HG03342 (cell line): Measurements from ENCODE around the gene RIPK3.
"Not testable (repeated sequence)": the region's sequence is repeated elsewhere in the genome, so short reads cannot be mapped to it uniquely, and the experiment has no call there.

Source experiments
- ATAC-seq: cut with Tn5 transposase; IDR thresholded peaks from one replicate; pipeline ENCODE4 v1.9.1; 2021; ENCODE audit warnings: mild to moderate bottlenecking, moderate library complexity; ENCODE audit not compliant: unreplicated experiment

RIPK3 gene

DNA sequence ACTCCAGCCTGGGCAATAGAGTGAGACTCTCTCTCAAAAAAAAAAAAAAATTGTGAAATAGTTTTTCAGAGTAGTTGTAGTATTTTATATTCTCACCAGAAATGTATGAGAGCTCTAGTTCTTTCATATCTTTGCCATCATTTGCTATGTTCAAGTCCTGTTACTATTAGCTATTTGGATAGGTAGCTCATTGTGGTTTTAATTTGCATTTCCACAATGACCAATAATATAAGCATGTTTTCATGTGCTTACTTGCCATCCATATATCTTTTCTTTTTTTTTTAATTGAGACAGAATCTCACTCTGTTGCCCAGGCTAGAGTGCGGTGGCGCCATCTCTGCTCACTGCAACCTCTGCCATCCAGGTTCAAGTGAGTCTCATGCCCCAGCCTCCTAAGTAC lies 8.4 kb upstream of the RIPK3 start:
- ATAC-seq, result no peak

DNA sequence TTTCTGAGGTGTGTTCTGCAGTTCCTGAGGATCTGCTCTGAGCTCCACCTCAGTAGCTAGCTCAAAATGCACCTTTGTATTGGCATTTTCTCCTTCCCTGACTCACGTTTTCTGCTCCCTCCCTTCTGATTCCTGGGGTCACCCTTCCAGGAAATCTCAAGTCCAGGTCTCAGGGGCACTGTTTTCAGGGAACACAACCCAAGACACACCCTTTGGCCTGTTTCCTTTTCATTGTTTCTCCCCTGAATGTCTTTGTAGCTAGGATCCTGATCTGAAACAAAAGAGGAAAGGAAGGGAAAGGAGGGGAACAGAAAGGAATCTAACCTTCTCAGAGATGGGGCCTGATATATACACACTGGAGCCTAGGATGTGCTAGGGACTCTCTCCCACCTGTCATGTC lies 7.3 kb upstream of the RIPK3 start:
- ATAC-seq, result no peak

GRCh38 chr14:24343795-24344660 lies 4.2 kb upstream of the RIPK3 start:
- ATAC-seq, result no peak

GRCh38 chr14:24342889-24343288 lies 3.1 kb upstream of the RIPK3 start:
- ATAC-seq, result no peak

DNA sequence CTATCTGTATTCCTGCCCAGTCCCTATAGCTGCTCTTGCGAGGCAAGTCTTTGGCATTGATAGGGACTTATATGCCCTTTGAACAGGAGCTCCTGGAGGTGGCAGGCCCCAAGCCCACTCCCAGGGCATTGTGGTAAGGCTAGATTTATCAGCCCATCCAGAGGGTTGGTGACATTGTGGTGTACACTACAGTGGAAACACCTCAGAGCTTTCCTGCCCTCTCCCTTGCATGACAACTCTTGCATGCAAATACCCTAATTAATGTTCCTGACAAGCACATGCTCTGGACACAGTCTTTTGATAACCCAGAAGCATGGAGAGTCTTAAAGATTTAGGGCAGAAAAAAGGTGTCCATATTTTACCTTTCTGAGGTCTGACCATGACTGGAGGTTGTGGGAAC lies 815 bp upstream of the RIPK3 start:
- no peak for ATAC-seq

DNA sequence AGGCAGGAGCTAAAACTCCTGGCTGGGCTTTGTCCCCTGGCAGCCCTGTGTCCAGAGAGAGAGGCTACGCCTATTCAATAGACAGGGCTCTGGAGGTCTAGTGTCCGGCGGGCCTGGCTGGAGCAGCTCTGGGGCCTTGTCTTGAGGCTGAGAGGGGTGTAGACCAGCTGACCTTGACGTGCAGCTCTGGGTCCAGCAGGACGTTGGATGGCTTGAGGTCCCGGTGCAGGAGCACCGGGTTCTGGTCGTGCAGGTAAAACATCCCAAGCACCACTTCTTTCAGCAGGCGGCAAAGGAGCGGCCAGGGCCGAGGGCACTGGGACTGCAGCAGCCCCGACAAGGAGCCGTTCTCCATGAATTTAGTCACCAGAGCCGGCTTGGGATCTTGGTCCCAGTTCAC lies 948 bp downstream of the RIPK3 start:
- no peak for ATAC-seq

DNA sequence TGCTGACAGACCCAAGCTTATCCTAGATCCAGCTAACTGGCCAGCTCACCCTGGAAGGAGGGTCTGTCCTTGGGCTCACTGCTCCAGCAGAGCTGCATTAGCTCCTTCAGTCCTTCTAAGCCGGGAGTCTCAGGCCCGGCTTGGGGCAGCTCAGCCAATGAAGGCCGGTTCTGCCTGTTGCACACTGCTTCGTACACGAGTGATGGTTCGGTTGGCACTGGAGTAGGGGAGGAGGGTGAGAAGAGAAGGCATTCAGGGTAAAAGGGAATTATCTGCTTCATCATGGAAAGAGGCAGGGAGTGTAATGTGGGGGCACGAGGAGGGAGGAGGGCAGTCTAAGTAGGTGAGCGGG lies 2.0 kb downstream of the RIPK3 start:
- no peak for ATAC-seq

- no peak for ATAC-seq
Measured at GRCh38 chr14:24337144-24337823, 2.5 kb downstream of the RIPK3 start.

GRCh38 chr14:24335461-24336171 lies 4.2 kb downstream of the RIPK3 start:
- ATAC-seq, result no peak

GRCh38 chr14:24334431-24335291 lies 5.1 kb downstream of the RIPK3 start, which contains the start of gene ADCY4:
TSS of gene ADCY4 (minus strand) at chr14:24335071. CDS start at chr14:24334652, 419 bp downstream.
- no peak for ATAC-seq

DNA sequence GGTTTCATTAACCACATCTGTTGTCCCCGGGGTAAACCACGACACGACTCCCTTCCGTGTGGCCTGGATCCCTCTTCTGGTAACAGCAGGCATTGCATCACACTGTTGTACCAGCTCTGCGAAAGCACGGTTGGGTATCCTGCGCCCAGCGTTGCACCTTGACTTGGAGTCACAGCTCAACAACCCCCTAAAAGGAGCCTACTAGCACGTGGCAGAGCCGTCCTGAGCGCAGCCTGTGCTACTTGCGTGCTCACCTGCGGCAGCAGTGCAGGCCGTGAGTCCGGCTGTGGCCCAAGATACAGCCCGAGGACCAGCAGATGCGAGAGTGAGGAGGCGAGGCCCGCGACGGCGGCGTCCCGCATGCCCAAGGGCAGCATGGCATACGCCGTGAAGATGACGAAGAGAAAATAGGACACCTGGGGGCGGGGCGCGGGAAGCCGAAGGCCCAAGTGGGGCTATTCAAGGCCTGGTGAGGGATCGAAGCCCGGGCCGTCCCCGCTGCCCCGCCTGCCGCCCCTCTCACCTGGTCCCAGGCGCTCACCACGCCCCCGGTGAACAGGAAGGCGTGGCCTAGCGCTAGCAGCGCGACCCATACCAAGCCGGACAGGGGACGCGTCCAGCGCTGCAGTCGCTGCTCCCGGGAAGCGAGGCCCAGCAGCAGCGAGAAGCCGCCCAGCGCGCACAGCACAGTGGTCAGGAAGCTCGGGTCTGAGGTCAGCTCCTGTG lies 7.4 kb downstream of the RIPK3 start:
- ATAC-seq, result peak; percentile 73

GRCh38 chr14:24331731-24332267 lies 8.0 kb downstream of the RIPK3 start:
- ATAC-seq, result peak; percentile 4

DNA sequence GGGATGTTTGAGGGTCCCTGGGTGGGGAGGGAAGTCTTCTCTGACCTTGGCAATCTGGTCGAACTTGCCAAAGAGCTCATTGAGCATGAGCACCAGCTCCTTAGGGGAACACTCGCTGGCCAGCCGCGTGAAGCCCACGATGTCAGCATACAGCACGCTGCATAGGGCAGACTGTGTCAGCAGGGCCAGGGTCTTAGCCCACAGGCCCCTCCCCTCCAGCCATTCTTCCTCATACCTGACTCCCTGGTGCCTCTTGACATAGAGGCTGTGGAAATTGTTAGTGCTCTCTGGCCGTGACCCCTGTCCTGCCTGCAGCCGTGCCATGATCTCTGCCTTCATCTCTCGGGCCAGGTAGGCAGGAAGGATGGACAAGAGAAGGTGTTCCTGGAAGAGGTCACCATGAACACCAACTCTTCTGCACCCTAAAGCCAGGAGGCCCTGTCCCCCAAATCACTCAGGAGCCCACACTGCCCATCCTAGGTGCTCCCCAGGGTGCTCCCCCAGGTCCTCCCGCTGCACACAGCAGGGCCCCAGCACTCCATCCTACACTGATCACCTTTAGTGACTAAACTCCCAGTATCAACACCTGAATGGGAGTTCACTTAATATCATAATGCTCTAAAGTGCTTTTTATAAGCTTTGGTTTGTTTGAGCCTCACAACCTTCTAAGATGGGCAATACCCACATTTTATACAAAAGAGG lies 8.7 kb downstream of the RIPK3 start:
- ATAC-seq, result no peak

GRCh38 chr14:24329736-24330135 lies 10.1 kb downstream of the RIPK3 start:
- no peak for ATAC-seq

GRCh38 chr14:24329073-24329663 lies 10.6 kb downstream of the RIPK3 start:
- ATAC-seq, result no peak

- ATAC-seq, result not testable (repeated sequence)
Measured at GRCh38 chr14:24327914-24328313, 11.9 kb downstream of the RIPK3 start.

DNA sequence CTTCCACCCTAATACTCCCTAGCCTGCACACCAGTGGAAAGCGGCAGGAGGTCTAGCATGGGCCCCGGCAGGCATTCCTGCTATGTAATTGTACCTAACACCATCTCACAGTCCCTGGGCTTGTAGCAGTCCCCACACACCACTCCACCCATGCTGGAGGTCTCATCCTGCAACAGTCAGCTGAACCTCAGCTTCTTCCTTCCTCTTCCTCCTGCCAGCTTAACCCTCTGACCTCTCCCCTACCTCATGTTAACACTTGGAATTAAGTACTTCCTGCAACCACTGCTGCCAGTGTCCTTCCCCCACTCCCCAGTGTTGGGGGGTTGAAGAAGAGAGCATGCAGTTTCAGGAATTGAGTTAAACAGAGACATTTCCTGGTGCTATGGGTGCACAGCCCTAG lies 12.5 kb downstream of the RIPK3 start:
- no peak for ATAC-seq

DNA sequence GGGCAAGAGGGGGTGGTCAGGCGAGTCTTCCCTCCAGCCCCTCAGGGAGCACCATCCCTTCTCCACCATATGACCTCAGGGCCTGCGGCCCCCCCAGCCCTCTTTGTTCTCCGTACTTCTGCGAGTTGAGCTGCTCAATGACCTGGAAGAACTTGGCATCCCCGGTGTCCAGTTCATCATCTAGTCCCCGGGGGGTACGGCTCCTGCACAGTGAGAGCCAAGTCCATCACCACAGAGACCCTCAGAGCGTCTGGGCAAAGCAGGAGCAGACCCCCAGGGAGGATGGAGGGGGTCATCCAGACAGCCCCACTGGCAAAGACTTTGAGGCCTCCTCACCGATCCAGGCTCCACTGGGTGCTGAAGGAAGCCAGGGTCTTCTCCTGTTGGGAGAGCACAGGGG lies 13.8 kb downstream of the RIPK3 start:
- no peak for ATAC-seq

DNA sequence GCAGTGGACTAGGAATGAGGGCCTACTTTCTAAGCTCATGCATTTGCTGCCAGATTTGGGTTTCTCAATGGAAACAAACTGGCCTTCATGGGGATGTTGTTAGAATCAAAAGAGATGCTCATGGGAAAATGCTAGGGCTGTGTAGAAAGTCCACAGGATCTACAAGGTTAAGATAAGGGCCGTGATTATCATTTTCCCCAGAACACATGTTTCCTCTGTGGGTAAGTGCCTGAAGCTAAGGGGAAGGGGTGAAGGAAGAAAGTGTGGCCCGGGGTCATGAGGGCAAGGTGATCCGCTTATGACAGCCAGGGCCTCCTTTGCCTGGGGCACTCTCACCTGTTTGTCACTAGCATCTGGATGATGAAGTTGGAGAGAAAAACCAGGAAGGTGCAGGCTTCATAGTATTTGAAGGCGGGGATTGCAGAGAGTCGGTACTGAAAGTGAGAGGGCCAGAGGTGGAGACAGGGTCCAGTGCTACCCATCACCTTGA lies 14.7 kb downstream of the RIPK3 start:
- no peak for ATAC-seq
